ENCODE measurements around the gene TMEM150A.

The TMEM150A gene

GRCh38 chr2:85599468-85600234, 2.8 kb downstream of the TMEM150A start:
- no peak for TF ChIP-seq CTCF (IDR thresholded peaks at IDR 0.05; ENCODE audit: control extremely low read depth, extremely low read depth, low read depth, missing control alignments)
- POLR2A ChIA-PET, result interaction anchor here (0.7 to 1.5 kb wide), 4 partner anchors 10 to 53 kb away, joined by 3 to 6 read pairs (median 4); partner anchors contain the start of gene C2orf68
- DNase-seq (ENCODE audit: extremely low spot score), result no peak
- CTCF ChIA-PET, result interaction anchor here (1.2 kb wide), 1 partner anchor 9 kb away, joined by 4 read pairs; no protein-coding TSS in a partner anchor

GRCh38 chr2:85598594-85599340, 3.7 kb downstream of the TMEM150A start:
- TF ChIP-seq CTCF (IDR thresholded peaks at IDR 0.05; ENCODE audit: control extremely low read depth, extremely low read depth, low read depth, missing control alignments), result no peak
- ChIA-PET POLR2A (interaction anchor here (1.5 kb wide), 2 partner anchors 10 to 52 kb away, joined by 3 to 4 read pairs; no protein-coding TSS in a partner anchor), CTCF (no interaction called here)

DNA sequence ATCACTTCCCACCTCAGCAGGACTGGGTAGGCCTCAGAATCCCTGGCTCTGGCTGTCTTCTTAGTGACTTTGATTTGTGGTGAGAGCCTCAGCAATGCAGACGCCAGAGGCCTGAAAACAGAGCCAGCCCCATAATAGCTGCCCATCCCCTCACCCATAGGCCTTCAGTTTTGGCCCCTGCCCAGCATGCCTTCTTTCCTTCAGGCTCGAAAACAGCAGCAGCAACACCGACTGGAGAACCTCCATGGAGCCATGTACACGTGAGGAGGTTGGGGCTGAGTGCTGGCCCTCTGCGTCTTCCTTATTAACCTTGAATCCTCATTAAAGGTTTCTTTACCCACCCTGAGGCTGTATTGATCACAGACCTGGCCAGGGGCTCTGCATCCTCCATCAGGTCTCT, 5.3 kb downstream of the TMEM150A start:
- no peak for TF ChIP-seq CTCF (IDR thresholded peaks at IDR 0.05; ENCODE audit: control extremely low read depth, extremely low read depth, low read depth, missing control alignments)
- DNase-seq (ENCODE audit: extremely low spot score), result no peak
- POLR2A ChIA-PET, result interaction anchor here (0.6 kb wide), 1 partner anchor 40 kb away, joined by 4 read pairs; no protein-coding TSS in a partner anchor
- CTCF ChIA-PET, result interaction anchor here (1.0 to 1.7 kb wide), 5 partner anchors 10 to 176 kb away, joined by 3 to 5 read pairs (median 3); no protein-coding TSS in a partner anchor

More at GRCh38 chr2:85598594-85599340, 3.7 kb downstream of the TMEM150A start:
- no peak for DNase-seq (ENCODE audit: extremely low spot score)

DNA sequence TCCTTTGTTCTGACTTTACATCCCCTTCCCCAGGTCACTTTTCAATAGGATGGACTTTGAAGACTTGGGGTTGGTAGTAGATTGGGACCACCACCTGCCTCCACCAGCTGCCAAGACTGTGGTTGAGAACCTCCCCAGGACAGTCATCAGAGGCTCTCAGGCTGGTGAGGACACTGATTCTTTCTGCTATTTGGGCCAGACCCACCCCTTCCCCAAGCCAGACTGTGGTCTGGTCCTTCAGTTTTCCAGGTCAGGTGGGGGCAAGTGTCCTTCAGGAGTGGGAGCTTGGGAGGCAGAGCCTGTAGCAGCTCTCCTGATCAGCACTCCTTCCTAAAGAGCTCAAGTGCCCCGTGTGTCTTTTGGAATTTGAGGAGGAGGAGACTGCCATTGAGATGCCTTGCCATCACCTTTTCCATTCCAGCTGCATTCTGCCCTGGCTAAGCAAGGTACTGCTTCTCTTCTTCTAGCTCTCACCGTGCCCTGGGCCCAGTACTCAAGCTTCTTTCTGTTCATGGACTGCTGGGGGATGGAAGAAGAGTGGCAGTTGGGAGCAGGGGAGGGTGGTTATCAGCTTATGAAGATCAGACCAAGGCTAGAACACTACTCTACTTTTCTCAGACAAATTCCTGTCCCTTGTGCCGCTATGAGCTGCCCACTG, 5.9 kb downstream of the TMEM150A start:
- ChIA-PET POLR2A (interaction anchor here (0.5 to 1.6 kb wide), 2 partner anchors 15 to 16 kb away, joined by 3 to 6 read pairs; partner anchors contain the start of gene C2orf68), CTCF (interaction anchor here (1.0 to 1.7 kb wide), 4 partner anchors 9 to 175 kb away, joined by 3 to 5 read pairs (median 3); no protein-coding TSS in a partner anchor)
- no peak for TF ChIP-seq CTCF (IDR thresholded peaks at IDR 0.05; ENCODE audit: control extremely low read depth, extremely low read depth, low read depth, missing control alignments)
- DNase-seq (ENCODE audit: extremely low spot score), result no peak

DNA sequence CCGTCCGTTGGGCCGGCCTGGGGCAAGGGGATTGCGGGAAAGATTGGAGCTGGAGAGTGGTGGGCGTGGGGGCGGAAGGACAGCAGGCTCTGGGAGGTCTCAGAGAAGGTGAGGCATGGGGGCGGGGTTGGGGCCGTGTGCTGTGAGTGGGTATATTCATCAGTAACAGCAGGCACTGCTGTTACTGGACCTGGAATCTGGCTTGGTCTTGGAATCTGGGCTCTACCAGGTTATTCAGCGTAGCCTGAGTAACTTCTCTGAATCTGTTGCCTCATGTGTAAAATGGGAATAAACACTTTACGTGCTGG, 6.5 kb downstream of the TMEM150A start:
- ChIA-PET POLR2A (interaction anchor here (0.5 to 1.6 kb wide), 7 partner anchors 10 to 421 kb away, joined by 3 to 9 read pairs (median 4); partner anchors contain the start of genes C2orf68 and MAT2A), CTCF (interaction anchor here (1.0 to 1.7 kb wide), 5 partner anchors 9 to 175 kb away, joined by 3 to 10 read pairs (median 4); no protein-coding TSS in a partner anchor)
- TF ChIP-seq CTCF (IDR thresholded peaks at IDR 0.05; ENCODE audit: control extremely low read depth, extremely low read depth, low read depth, missing control alignments), result no peak
- no peak for DNase-seq (ENCODE audit: extremely low spot score)
